ENCODE results near the gene SPOUT1.

The SPOUT1 gene

GRCh38 chr9:128836509-128837145 lies 7.0 kb upstream of the SPOUT1 start:
- no peak for DNase-seq (ENCODE audit: low read depth, low spot score)

GRCh38 chr9:128835246-128836210 lies 5.9 kb upstream of the SPOUT1 start:
- DNase-seq (ENCODE audit: low read depth, low spot score), result no peak

- no peak for DNase-seq (ENCODE audit: low read depth, low spot score)
These were observed 4.1 kb upstream of the SPOUT1 start for GRCh38 chr9:128833696-128834095.

- DNase-seq (ENCODE audit: low read depth, low spot score), result no peak
These were observed 708 bp downstream of the SPOUT1 start for GRCh38 chr9:128828719-128829452.

- DNase-seq (ENCODE audit: low read depth, low spot score), result no peak
These were observed 1.3 kb downstream of the SPOUT1 start for GRCh38 chr9:128828267-128828666.

GRCh38 chr9:128825923-128826700 lies 3.5 kb downstream of the SPOUT1 start:
- no peak for DNase-seq (ENCODE audit: low read depth, low spot score)

GRCh38 chr9:128824911-128825310 lies 4.7 kb downstream of the SPOUT1 start:
- no peak for DNase-seq (ENCODE audit: low read depth, low spot score)

GRCh38 chr9:128823903-128824406 lies 5.6 kb downstream of the SPOUT1 start:
- no peak for DNase-seq (ENCODE audit: low read depth, low spot score)

- no peak for DNase-seq (ENCODE audit: low read depth, low spot score)
These were observed 6.2 kb downstream of the SPOUT1 start for GRCh38 chr9:128823362-128823902.

- DNase-seq (ENCODE audit: low read depth, low spot score), result no peak
These were observed 7.1 kb downstream of the SPOUT1 start for GRCh38 chr9:128822407-128823042.

GRCh38 chr9:128821584-128822406 lies 7.8 kb downstream of the SPOUT1 start:
- no peak for DNase-seq (ENCODE audit: low read depth, low spot score)

GRCh38 chr9:128820665-128821583 lies 8.7 kb downstream of the SPOUT1 start:
- DNase-seq (ENCODE audit: low read depth, low spot score), result no peak

GRCh38 chr9:128819716-128820664 lies 9.6 kb downstream of the SPOUT1 start:
- no peak for DNase-seq (ENCODE audit: low read depth, low spot score)

- DNase-seq (ENCODE audit: low read depth, low spot score), result no peak
These were observed 10.5 kb downstream of the SPOUT1 start for GRCh38 chr9:128818839-128819715.

GRCh38 chr9:128818099-128818838 lies 11.3 kb downstream of the SPOUT1 start, which contains the start of gene ENDOG:
ENDOG (plus strand) TSS chr9:128818500; CDS start chr9:128818685, 185 bp downstream.
- peak; percentile 92 for DNase-seq (ENCODE audit: low read depth, low spot score)
